Myocyte (in vitro differentiated cells): ENCODE data around the gene SLC2A13. TPM values are rescaled to one million over a fixed set of nuclear protein-coding genes. Genes with fewer than 3 reads are reported as not detected.
A peak's percentile ranks its signal among the peaks of the same experiment; 100 is the strongest.
"Not testable (repeated sequence)": the region's sequence is repeated elsewhere in the genome, so short reads cannot be mapped to it uniquely, and the experiment has no call there.

ENCODE experiments used
- DNase-seq: peaks from one replicate; pipeline ENCODE4 v3.0.0-alpha.2; 2012; ENCODE audit warnings: low read depth
- total RNA-seq: library from RNA; depleted of rRNA; stranded (reverse); fragments of >200 nt; gene quantifications from 2 replicates; pipeline ENCODE4 v1.2.3, GENCODE V29; 2014

The SLC2A13 gene
- total RNA-seq, 1 donor from 2014 or later: 7.0 TPM

DNA sequence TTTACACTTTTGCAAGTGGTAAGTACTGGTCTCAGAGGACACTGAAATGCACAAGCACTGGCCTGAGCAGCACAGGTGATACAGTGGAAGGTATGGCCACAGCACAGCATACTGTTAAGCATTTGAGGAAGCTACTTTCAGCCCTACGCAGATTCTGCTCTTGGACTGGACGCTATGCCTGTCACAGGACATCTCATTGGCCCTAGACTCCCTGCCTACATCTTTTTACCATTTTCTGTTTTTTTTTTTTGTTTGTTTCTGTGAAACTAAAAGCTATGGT lies 342.1 kb downstream of the SLC2A13 start:
- DNase-seq: no peak

DNA sequence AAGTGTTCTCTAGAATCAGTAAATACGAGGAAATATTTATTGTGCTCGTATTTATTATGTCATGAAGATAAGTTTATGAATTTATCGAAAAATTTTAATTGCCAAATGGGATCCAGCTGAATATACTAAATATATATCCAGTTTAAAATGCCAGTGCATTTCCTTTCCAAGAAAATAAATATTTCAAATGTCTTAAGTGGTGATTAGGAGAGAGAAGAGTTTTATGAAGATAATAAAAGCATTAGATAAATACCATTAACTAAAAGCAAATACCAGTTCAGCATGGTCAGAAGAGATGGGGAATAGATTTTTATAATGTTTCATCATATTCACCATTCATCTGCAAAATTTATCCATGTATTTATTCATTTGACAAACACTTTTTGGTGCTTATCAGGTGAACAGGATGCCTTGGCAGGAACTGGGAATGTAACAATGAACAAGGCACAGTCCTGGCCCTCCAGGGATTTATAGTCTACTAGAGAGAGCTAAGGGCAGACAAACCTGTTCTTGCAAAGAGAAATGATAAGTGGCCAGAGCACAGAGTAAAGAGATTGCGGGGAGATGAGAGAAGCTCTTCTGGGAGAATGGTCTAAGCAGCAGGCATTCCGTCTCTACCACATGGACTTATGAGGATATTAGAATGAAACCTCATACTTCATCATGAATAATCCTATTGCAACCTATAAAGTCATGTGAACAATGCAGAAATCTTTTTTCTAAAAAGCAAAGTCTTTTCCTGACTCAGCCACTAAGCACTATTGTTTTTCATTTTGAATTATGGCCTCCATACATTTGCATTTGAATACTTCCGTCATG lies 342.6 kb downstream of the SLC2A13 start:
- no peak for DNase-seq

DNA sequence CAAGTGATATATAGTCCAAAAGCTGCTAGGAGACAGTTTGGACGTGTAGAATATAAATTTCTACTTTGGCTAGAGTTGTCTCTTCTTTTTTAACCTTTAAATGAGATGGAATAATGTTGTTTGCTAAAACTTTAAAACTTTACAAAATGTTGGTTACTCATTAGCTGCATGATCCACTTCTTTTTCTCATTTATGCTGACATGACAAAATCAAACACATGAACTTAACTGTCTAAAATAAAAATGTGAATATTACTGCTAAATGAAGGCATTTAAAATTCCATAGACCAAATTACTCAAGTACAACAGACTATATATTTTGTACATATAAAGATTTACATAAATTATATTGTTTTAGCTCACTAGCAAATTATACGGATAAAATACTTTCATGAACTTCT lies 350.4 kb downstream of the SLC2A13 start:
- DNase-seq: no peak

DNA sequence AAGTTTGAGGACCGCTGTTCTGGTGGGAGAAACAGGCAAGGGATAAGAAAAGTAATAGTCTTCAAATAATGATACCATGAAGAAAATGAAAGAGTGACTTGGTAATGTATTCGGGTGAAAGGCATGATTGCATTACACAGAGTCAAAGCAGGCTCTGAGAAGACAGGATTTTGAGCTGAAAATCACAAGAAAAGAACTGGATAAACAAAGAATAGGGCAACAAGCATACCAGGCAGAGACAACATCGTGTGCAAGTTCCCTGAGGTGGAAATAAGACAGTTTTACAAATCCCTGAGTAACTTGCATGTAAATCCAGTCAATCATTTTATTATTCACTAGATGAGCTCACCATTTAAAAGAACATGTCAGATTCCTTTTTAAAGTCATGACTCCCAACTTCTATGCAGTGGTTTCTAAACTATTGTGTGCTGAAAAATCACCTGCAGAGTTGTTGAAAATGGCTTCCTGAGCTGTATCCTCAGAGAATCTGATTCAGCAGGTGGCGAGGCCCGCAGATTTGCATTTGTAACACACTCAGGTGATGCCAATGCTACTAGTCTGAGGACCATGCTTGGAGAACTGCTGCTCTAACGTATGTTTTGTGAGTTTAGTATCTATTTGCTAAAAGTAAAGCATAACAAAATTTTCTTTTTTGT lies 353.3 kb downstream of the SLC2A13 start:
- DNase-seq: no peak

DNA sequence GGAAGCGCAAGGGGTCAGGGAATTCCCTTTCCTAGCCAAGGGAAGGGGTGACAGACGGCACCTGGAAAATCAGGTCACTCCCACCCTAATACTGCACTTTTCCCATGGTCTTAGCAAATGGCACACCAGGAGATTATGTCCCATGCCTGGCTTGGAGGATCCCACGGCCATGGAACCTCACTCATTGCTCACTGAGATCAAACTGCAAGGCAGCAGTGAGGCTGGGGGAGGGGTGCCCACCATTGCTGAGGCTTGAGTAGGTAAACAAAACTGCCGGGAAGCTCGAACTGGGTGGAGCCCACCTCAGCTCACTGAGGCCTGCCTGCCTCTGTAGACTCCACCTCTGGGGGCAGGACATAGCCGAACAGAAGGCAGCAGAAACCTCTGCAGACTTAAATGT lies 359.7 kb downstream of the SLC2A13 start:
- not testable (repeated sequence) for DNase-seq

DNA sequence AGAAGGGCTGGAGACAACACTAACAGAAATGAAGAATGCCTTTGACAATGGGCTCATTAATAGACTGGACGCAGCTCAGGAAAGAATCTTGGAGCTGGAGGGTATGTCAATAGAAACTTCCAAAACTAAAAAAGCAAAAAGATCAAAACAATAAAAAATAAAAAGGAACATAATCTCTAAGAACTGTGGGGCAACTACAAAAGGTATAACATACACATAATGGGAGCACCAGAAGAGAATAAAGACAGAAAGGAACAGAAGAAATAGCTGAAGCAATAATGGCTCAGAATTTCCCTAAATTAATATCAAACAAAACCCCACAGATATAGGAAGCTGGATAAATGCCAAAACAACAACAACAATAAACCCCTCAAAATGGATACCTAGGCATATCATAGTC lies 362.2 kb downstream of the SLC2A13 start:
- no peak for DNase-seq

DNA sequence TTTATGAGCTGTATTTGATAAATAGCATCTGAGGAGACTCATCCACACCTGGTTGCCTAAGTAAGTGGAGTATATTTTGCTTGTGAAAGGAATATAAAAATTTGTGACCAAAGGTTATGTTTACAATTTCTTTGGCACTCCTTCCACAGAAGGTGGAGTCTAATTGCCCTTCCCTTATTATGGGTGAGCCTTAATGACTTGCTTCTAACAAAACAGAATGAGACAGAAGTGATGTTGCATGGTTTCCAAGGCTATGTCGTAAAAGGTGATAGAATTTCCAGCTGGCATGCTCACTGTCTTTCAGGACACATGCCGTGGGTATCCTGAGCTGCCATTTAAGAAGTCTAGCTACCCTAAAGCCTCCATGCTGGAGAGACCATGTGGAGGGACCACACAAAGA lies 369.5 kb downstream of the SLC2A13 start:
- DNase-seq: no peak

DNA sequence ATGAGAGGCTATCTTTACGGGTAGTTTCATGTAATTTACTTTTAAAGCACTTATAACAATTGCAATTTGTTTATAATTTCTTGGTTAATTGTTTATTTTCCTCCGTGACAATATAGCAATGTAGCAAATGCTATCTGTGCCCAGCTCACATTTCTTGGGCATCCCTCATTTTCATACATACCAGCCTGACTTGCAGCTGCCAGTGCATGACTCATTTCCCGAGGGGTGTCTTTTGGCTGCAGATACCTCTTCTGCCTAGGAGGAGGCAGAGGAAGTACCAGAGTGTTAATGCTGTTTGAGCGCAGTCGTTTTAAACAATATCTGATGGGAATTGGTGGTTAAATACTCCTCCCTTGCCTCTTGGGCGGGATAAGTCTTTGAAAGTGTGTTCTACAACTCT lies 382.1 kb downstream of the SLC2A13 start:
- peak; percentile 87 for DNase-seq

DNA sequence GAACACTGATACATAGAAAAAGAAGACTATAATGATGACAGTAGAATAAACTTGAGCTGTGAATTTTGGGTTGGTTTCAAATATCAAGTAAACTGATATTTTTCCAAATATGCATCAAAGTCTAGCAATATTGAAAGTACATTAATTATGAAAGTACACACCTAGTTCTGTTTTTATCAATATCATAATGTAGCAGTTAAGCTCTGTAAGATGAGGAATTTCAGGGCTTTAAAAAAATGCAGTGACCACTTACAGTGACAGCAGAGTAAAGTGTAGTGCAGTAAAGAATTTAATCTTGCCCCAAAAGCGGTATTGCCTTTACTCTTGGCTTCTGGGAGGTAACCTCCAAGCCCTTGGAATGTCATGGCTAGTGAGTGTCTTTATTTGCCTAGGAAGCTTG lies 383.4 kb downstream of the SLC2A13 start:
- DNase-seq: no peak

DNA sequence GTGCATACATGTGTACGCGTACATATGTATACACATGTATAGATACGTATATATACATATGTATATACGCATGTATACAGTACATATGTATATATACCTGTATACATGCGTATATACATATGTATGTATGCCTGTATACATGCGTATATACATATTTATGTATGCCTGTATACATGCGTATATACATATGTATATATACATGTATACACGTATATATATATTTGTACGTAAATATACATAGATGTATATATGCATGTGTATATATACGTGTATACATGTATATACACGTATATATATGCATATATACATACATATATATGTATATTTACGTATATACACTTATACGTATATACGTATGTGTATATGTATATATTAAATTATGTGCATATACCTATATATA lies 392.3 kb downstream of the SLC2A13 start:
- no peak for DNase-seq

DNA sequence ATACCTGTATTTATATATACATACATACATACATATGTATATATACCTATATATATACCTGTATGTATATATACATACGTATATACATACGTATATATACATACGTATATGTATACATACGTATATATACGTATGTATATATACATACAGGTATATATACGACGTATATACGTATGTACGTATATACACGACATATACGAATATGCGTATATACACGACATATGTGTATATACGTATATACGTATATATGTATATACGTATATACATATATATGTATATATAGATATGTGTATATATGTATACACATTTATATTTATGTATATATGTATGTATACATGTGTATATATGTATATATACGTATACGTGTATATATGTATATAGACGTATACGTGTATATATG lies 393.5 kb downstream of the SLC2A13 start:
- DNase-seq: no peak

Other genes starting within 250 kb of the SLC2A13 start
- gene LRRK2, start 118.9 kb upstream of the SLC2A13 start, total RNA-seq: 3.0 and 3.7 TPM in 2 replicates